Neutrophil (primary cell): ENCODE results near the gene COX17.

Experiments used
- H3K27ac ChIP-seq: fragments of 200-600 bp; sonication (generic); 2 replicates; pipeline ENCODE4 v1.5.1; 2016; ENCODE audit warnings: mild to moderate bottlenecking, moderate library complexity
- H3K27me3 ChIP-seq: fragments of 200-600 bp; sonication (generic); 2 replicates; pipeline ENCODE4 v1.6.0; 2016; ENCODE audit warnings: mild to moderate bottlenecking
- H3K36me3 ChIP-seq: fragments of 200-600 bp; sonication (generic); 2 replicates; pipeline ENCODE4 v1.5.1; 2017
- H3K4me1 ChIP-seq, 2 experiments: fragments of 200-600 bp in 1 of 2; sonication (generic) in 1 of 2; 1 replicate in 1 of 2; 2 replicates in 1 of 2; pipeline versions ENCODE4 v1.5.1 to v1.6.1; 2013 to 2016; ENCODE audit warnings: low read depth in 1 of 2, low read length in 1 of 2, mild to moderate bottlenecking in 1 of 2, moderate library complexity in 1 of 2; ENCODE audit not compliant: control insufficient read depth in 1 of 2, insufficient read depth in 1 of 2
- H3K4me3 ChIP-seq, 2 experiments: fragments of 200-600 bp in 1 of 2; sonication (generic) in 1 of 2; 1 replicate in 1 of 2; 2 replicates in 1 of 2; pipeline ENCODE4 v1.5.1; 2013 to 2016; ENCODE audit warnings: low read depth in 1 of 2, low read length in 1 of 2, mild to moderate bottlenecking in 1 of 2, moderate library complexity in 1 of 2
- H3K9me3 ChIP-seq: fragments of 200-600 bp; sonication (generic); 2 replicates; pipeline ENCODE4 v1.5.1; 2016
- CTCF ChIP-seq: fragments of 200-600 bp; sonication (generic); IDR thresholded peaks from 2 replicates; pipeline ENCODE4 v1.5.1; 2016; ENCODE audit warnings: antibody characterized with exemption

Gene COX17

GRCh38 chr3:119642746-119643473, 34.3 kb downstream of the COX17 start:
- Histone ChIP-seq H3K4me3 (no peak overlapping the region), H3K4me1 (peaks cover 10 to 12% of the 10 kb centered on the region in 2 experiments), H3K27me3 (no peaks in the 10 kb centered on the region), H3K9me3 (no peaks in the 10 kb centered on the region), H3K27ac (no peak overlapping the region), H3K36me3 (peaks cover 2% of the 10 kb centered on the region)
- TF ChIP-seq CTCF = no peak

GRCh38 chr3:119641416-119641815, 35.8 kb downstream of the COX17 start:
- Histone ChIP-seq H3K36me3 (no peaks in the 10 kb centered on the region), H3K4me1 (peaks cover 13 to 17% of the 10 kb centered on the region in 2 experiments), H3K27me3 (no peaks in the 10 kb centered on the region), H3K9me3 (no peaks in the 10 kb centered on the region), H3K27ac (no peak overlapping the region), H3K4me3 (no peak overlapping the region)
- TF ChIP-seq CTCF = no peak

DNA sequence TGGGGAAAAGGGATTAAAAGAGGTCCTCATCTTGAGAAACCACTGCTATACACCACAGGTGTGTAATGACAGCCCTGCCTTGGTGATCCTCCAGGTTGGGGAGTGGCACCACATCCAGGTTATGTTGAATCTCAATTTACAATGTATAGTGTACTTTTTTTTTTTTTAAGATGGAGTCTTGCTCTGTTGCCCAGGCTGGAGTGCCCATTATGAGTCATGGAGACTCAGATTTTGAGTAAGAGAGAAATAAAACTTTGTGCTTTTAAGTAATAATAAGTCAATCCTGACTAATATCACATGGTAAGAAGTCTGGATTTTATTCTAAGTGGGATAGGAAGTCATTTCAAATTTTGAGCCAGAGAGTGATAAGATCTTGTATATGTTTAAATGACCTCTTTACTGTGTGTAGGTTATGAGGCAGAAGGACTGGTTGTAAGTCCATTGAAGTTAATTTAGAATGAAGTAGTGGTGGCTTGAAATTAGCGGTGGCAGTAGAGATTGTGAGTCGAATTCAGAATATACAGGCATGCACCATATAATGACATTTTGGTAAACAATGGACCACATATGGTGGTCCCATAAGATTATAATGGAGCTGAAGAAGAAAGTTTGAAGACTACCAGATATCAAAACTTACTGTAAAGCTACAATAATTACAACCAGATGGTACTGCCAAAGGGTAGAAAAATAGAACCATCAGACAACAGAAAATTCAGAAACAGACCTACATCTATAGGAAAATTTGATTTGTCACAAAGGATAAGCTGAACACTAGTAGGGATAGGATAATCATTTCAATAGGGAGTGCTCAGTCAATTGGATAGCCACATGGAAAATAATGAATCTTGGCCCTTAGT, 37.5 kb downstream of the COX17 start:
- H3K9me3 ChIP-seq = no peaks in the 10 kb centered on the region
- H3K4me1 ChIP-seq = peaks cover 13 to 17% of the 10 kb centered on the region in 2 experiments
- H3K27ac ChIP-seq = peak overlapping the region; percentile 59
- no peaks in the 10 kb centered on the region for H3K27me3 ChIP-seq
- H3K4me3 ChIP-seq = no peak overlapping the region
- TF ChIP-seq CTCF = no peak
- H3K36me3 ChIP-seq = no peaks in the 10 kb centered on the region

- TF ChIP-seq CTCF = no peak
- H3K27ac ChIP-seq = peak overlapping the region; percentile 59
- H3K9me3 ChIP-seq = no peaks in the 10 kb centered on the region
- no peaks in the 10 kb centered on the region for H3K27me3 ChIP-seq
- no peaks in the 10 kb centered on the region for H3K36me3 ChIP-seq
- H3K4me3 ChIP-seq = peak overlapping the region; percentile 6 to 43
- peaks cover 13 to 17% of the 10 kb centered on the region in 2 experiments for H3K4me1 ChIP-seq
Measured at GRCh38 chr3:119637679-119638477, 39.3 kb downstream of the COX17 start.

DNA sequence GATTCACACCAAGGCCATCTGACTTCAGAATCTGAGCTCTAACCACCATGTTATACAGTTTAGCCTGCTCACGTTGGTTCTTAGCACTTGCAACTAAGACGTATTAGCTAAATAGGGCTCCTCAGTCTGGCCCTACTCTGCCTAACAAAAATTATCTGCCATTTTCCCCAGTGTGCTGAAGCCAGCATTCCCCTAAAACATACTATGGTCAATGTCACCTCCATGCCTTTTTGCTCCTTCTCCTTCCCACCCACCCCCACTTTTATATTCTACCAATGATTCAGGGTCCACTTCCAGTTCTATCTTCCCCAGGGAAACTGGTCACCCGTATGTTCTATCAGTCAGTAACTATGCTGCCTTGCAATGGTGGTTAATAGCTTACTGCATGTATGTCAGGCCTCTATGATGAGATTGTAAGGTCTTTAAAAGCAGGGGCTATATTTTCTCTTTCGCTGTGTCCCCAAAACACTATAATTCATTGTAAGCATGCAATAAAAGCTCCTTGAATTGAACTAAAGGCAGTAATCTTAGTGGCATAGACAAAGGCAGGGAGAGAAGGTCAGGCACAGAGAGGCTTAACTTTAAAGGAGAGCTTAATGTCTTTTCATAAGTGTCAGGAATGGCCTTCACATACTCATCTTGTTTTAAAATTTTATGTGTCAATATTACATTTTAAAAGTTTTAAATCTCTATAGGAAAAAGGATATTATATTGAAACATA, 40.2 kb downstream of the COX17 start:
- Histone ChIP-seq H3K27me3 (no peaks in the 10 kb centered on the region), H3K27ac (peak overlapping the region; percentile 59), H3K9me3 (no peaks in the 10 kb centered on the region), H3K4me3 (no peak overlapping the region), H3K4me1 (peaks cover 13 to 17% of the 10 kb centered on the region in 2 experiments), H3K36me3 (no peaks in the 10 kb centered on the region)
- TF ChIP-seq CTCF = no peak
